Spleen (tissue), 7 donors: ENCODE results near the gene THBS2.

Source experiments
- CTCF ChIP-seq, 11 experiments: fragments of 200-600 bp in 7 of 11; fragments of 450-650 bp in 4 of 11; sonication (generic) in 4 of 11; IDR thresholded peaks in 8 of 11; conservative IDR thresholded peaks in 3 of 11; 1 replicate in 7 of 11; 2 replicates in 4 of 11; pipeline versions ENCODE4 v1.4.0 to v1.8.0; 2016 to 2021; ENCODE audit warnings: antibody characterized with exemption in 11 of 11, inconsistent platforms in 4 of 11, mild to moderate bottlenecking in 1 of 11
- POLR2A ChIP-seq, 3 donors: fragments of 450-650 bp; IDR thresholded peaks; one replicate each; pipeline ENCODE4 v1.5.1; 2017; ENCODE audit warnings: antibody characterized with exemption in 3 of 3, mild to moderate bottlenecking in 1 of 3
- POLR2AphosphoS5 ChIP-seq, 3 donors: sonication (generic); formaldehyde crosslinking; IDR thresholded peaks; one replicate each; pipeline ENCODE4 v1.5.1; 2017; ENCODE audit warnings: antibody characterized with exemption in 3 of 3
- donor health status: DM: no; HTN: no; CAD: no; lungs with moderate emphysema.
- donor health status: DM: no; HTN: no; CAD: no.
- donor health status: DM: no; HTN: no; CAD: no.

- no peak for TF ChIP-seq CTCF (IDR thresholded peaks at IDR 0.05 in 8 of 11, conservative IDR thresholded peaks at IDR 0.05 in 3 of 11)
- TF ChIP-seq POLR2AphosphoS5 (IDR thresholded peaks at IDR 0.05), result no peak
- TF ChIP-seq POLR2A (IDR thresholded peaks at IDR 0.05), result no peak
These were observed 2.0 kb upstream of the THBS2 start for GRCh38 chr6:169255643-169256042.
